PFSK-1 (cell line): ENCODE measurements around the gene IL9. TPM values are rescaled to one million over a fixed set of nuclear protein-coding genes. Genes with fewer than 3 reads are reported as not detected.
A peak's percentile ranks its signal among the peaks of the same experiment; 100 is the strongest.

Source experiments
- FOXP2 ChIP-seq: optimal IDR thresholded peaks from 2 replicates; pipeline ENCODE3; 2011; ENCODE audit warnings: borderline replicate concordance, control low read depth, inconsistent platforms; ENCODE audit not compliant: insufficient read depth; ENCODE audit errors: extremely low read length, extremely low read depth
- POLR2AphosphoS5 ChIP-seq: IDR thresholded peaks from 2 replicates; pipeline ENCODE4 v1.6.1; 2012; ENCODE audit warnings: low read depth, mild to moderate bottlenecking, control low read depth, low read length, moderate library complexity
- SIN3A ChIP-seq: IDR thresholded peaks from 2 replicates; pipeline ENCODE4 v1.6.1; 2012; ENCODE audit warnings: mild to moderate bottlenecking, low read length, moderate library complexity, borderline replicate concordance; ENCODE audit not compliant: insufficient read depth
- TAF1 ChIP-seq: IDR thresholded peaks from 2 replicates; pipeline ENCODE4 v1.6.1; 2012; ENCODE audit warnings: low read length, control low read depth, borderline replicate concordance; ENCODE audit not compliant: insufficient read depth
- polyA plus RNA-seq: library from polyadenylated mRNA; unstranded; fragments of >200 nt; gene quantifications from one replicate; pipeline ENCODE4 v1.2.1, GENCODE V29; 2012; ENCODE audit warnings: low read depth, missing spikeins; ENCODE audit not compliant: insufficient read length
- TF ChIP-seq, protein P1 (sequence below), 2 experiments: IDR thresholded peaks; 2 replicates each; pipeline versions ENCODE4 v1.6.1 to v1.8.0; 2011 to 2012; ENCODE audit warnings: low read depth in 2 of 2, low read length in 2 of 2, control low read depth in 1 of 2, inconsistent platforms in 1 of 2, mild to moderate bottlenecking in 1 of 2, moderate library complexity in 1 of 2; ENCODE audit not compliant: insufficient read depth in 1 of 2

IL9 gene
- polyA plus RNA-seq, result not detected

DNA sequence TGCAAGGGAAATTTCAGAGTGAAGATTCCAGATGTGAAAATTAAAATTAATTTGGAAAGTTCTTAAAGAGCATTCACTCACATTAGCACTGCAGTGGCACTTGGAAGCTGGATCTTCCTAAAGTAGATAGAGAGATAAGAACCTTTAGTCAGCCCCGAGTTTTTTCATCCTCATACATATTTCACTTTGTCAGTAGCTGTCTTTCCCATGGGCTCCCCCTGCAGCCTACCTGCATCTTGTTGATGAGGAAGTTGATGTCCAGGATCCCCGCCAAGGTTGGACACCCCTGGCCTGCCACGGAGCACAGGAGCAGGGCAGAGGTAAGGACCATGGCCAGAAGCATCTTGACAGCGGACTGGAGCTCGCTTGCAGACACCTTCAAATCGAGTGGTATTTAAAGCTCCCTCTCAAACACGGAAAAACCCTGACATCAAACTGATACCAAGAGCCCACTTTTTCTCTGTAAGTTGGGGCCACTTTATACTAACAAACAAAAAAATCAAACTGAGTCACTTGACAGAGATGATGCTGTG lies at the start of gene IL9:
Gene IL9, minus strand, starts transcription at position 368 of the 533 bp plus-strand sequence. Its CDS starts 25 bp downstream, at position 343.
- TF ChIP-seq, protein P1, sequence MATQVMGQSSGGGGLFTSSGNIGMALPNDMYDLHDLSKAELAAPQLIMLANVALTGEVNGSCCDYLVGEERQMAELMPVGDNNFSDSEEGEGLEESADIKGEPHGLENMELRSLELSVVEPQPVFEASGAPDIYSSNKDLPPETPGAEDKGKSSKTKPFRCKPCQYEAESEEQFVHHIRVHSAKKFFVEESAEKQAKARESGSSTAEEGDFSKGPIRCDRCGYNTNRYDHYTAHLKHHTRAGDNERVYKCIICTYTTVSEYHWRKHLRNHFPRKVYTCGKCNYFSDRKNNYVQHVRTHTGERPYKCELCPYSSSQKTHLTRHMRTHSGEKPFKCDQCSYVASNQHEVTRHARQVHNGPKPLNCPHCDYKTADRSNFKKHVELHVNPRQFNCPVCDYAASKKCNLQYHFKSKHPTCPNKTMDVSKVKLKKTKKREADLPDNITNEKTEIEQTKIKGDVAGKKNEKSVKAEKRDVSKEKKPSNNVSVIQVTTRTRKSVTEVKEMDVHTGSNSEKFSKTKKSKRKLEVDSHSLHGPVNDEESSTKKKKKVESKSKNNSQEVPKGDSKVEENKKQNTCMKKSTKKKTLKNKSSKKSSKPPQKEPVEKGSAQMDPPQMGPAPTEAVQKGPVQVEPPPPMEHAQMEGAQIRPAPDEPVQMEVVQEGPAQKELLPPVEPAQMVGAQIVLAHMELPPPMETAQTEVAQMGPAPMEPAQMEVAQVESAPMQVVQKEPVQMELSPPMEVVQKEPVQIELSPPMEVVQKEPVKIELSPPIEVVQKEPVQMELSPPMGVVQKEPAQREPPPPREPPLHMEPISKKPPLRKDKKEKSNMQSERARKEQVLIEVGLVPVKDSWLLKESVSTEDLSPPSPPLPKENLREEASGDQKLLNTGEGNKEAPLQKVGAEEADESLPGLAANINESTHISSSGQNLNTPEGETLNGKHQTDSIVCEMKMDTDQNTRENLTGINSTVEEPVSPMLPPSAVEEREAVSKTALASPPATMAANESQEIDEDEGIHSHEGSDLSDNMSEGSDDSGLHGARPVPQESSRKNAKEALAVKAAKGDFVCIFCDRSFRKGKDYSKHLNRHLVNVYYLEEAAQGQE (IDR thresholded peaks at IDR 0.05; ENCODE audit: insufficient read depth in 1 of 2, low read depth in 2 of 2, low read length in 2 of 2), result peak; percentile 66 to 84; a peak in 3 of 4 replicates
- TF ChIP-seq SIN3A (no peak), POLR2AphosphoS5 (no peak)

DNA sequence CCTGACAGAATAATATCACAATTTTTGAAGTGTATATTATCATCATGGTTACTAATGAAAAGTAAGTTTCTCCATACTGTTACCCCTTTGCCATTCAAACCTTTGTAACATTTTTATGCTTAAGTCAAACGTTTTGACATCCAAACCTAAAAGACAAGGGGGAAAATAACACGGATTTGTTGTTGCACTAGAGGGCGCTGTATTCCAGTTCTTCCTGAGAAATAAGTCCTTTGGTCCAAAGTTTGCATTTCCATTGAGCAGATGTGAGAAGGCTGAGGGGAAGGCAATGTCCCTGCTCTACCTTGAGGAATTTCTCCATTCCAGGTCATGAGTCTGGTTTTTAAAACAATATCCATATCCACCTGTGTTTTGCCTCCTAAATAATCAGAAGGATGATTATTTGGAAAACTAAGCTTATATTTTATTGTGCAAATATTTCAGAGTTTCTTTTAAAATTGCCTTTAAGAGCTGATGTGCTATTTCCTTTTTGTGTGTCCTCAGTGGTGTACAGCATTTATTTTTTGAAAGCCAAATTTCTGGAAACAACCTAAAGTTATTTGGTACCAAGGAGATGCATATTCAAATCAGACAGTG lies 49.4 kb upstream of the IL9 start:
- TF ChIP-seq FOXP2 (no peak), SIN3A (no peak), POLR2AphosphoS5 (no peak), TAF1 (no peak)
- TF ChIP-seq, protein P1 (IDR thresholded peaks at IDR 0.05; ENCODE audit: insufficient read depth in 1 of 2, low read depth in 2 of 2, low read length in 2 of 2), result no peak

DNA sequence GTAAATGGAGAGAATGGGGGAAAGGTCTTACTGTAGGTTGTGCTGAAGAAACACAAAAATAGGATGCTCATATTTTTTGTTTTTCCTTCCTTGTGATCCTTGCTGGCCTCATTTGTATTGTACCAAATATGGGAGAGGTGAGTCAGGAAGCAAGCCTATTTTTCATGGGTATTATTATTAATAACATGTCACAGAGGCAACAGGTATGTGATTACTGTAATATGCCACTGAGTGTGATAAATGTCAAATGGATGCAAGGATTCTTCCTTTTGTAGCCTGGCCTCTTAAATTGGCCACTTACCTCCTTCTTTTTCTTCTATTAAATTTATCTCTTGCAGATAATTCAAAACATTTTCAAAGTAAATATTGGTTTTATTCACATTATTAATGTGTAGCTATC lies 48.9 kb upstream of the IL9 start:
- no peak for TF ChIP-seq SIN3A
- TF ChIP-seq TAF1, result no peak
- TF ChIP-seq, protein P1 (IDR thresholded peaks at IDR 0.05; ENCODE audit: insufficient read depth in 1 of 2, low read depth in 2 of 2, low read length in 2 of 2), result no peak
- no peak for TF ChIP-seq FOXP2
- no peak for TF ChIP-seq POLR2AphosphoS5

DNA sequence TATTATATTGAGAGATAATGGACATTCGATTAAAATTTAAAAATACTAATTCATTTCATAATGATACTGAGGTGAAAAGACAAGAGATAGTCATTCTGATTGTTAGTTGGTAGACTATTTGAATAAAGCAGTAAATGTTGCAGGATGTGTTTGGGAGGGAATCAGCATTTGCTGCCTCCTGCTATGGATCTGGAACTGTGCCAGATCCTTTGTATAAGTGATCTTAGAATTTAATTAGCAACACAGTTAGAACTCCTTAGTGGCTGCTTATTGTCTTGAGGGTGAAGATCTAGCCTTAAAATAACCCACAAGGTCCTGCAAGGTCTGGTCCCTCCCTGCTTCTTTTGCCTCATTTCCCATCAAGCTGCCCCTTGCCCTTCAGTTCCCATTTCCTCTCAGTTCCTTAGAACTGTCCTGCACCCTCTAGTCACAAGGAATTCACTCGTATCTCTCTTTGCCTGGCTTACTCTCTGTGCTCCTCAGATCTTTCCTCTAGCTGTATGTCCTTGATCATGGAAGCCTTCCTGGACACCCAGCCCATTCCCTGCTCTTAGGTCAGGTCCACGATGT lies 46.6 kb upstream of the IL9 start:
- no peak for TF ChIP-seq FOXP2
- TF ChIP-seq TAF1, result no peak
- TF ChIP-seq POLR2AphosphoS5, result no peak
- TF ChIP-seq SIN3A, result no peak
- TF ChIP-seq, protein P1 (IDR thresholded peaks at IDR 0.05; ENCODE audit: insufficient read depth in 1 of 2, low read depth in 2 of 2, low read length in 2 of 2), result no peak
